Left ventricle myocardium inferior (tissue), 1 donor: ENCODE measurements around the gene MTTP. TPM values are rescaled to one million over a fixed set of nuclear protein-coding genes. Genes with fewer than 3 reads are reported as not detected.
A peak's percentile ranks its signal among the peaks of the same experiment; 100 is the strongest.

ENCODE experiments used
- DNase-seq: peaks from one replicate; pipeline ENCODE4 v3.0.0-alpha.2; 2020
- H3K27ac ChIP-seq: fragments of 200-600 bp; replicated peaks from 2 replicates; pipeline ENCODE4 v1.8.0; 2021
- H3K27me3 ChIP-seq: fragments of 200-600 bp; 2 replicates; pipeline ENCODE4 v1.8.0; 2021; ENCODE audit warnings: low read depth
- H3K36me3 ChIP-seq: fragments of 200-600 bp; 2 replicates; pipeline ENCODE4 v1.8.0; 2021
- H3K4me1 ChIP-seq: fragments of 200-600 bp; 2 replicates; pipeline ENCODE4 v1.8.0; 2021
- H3K4me3 ChIP-seq: fragments of 200-600 bp; 2 replicates; pipeline ENCODE4 v1.8.0; 2021; ENCODE audit warnings: mild to moderate bottlenecking, moderate library complexity
- H3K9me3 ChIP-seq: fragments of 200-600 bp; replicated peaks from 2 replicates; pipeline ENCODE4 v1.8.0; 2021
- intact Hi-C: fragments of 100-400 bp; cut with micrococcal nuclease; formaldehyde crosslinking; loops from one replicate; pipeline ENCODE4 v1.11.0; 2022
- total RNA-seq: library from RNA; stranded (reverse); fragmentation: NEBNext Ultra II Directional; extraction: Animal tissue kit (Norgen Biotek cat#: 25700); gene quantifications from one replicate; pipeline ENCODE4 v1.2.1, GENCODE V29; 2021
- TF ChIP-seq, protein P1 (sequence below): fragments of 200-600 bp; IDR thresholded peaks from 2 replicates; pipeline ENCODE4 v1.8.0; 2021; ENCODE audit warnings: antibody characterized with exemption, mild to moderate bottlenecking, borderline replicate concordance
- donor health status: DM: no; HTN: yes; CAD: no; lungs with severe emphysema.

Gene MTTP
- total RNA-seq, 1 donor from 2014 or later = 3.7 TPM

- peak overlapping the region; percentile 75 for H3K27ac ChIP-seq
- peak overlapping the region; percentile 6 for H3K4me3 ChIP-seq
- TF ChIP-seq, protein P1, sequence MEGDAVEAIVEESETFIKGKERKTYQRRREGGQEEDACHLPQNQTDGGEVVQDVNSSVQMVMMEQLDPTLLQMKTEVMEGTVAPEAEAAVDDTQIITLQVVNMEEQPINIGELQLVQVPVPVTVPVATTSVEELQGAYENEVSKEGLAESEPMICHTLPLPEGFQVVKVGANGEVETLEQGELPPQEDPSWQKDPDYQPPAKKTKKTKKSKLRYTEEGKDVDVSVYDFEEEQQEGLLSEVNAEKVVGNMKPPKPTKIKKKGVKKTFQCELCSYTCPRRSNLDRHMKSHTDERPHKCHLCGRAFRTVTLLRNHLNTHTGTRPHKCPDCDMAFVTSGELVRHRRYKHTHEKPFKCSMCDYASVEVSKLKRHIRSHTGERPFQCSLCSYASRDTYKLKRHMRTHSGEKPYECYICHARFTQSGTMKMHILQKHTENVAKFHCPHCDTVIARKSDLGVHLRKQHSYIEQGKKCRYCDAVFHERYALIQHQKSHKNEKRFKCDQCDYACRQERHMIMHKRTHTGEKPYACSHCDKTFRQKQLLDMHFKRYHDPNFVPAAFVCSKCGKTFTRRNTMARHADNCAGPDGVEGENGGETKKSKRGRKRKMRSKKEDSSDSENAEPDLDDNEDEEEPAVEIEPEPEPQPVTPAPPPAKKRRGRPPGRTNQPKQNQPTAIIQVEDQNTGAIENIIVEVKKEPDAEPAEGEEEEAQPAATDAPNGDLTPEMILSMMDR = no peak
- H3K36me3 ChIP-seq = no peaks in the 10 kb centered on the region
- H3K9me3 ChIP-seq = no peaks in the 10 kb centered on the region
- DNase-seq = peak; percentile 57
- H3K27me3 ChIP-seq = no peaks in the 10 kb centered on the region
- intact Hi-C loops = no loop called here
- H3K4me1 ChIP-seq = peaks cover 35% of the 10 kb centered on the region
Observed at GRCh38 chr4:99655308-99656081, 80.9 kb downstream of the MTTP start.

DNA sequence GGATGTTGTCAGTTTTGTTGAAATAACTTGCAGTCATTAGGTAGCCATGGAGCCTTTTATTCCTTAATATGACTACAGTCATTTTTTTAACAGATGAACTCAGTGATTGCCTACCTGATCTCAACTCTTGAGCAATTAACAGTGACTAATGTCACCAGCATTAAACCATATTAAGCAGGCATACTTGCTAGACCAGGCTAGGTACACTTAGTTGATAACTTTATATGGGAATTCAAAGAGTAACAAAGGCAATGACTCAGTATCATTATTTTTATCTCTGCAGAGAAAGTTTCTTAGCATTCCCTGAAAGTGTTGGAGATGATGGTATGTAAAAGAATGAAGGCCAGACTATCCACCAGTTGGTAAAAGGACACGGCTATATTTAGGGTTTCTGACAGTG is 83.2 kb downstream of the MTTP start, which contains the start of gene C4orf54:
C4orf54 (minus strand) TSS at position 31 of the 400 bp plus-strand sequence. CDS start 3,180 bp downstream, outside the sequence.
- no peak for DNase-seq
- Histone ChIP-seq H3K4me1 (peaks cover 35% of the 10 kb centered on the region), H3K27ac (peak within 1 kb of the TSS; percentile 68), H3K4me3 (no peak within 1 kb of the TSS), H3K27me3 (no peaks in the 10 kb centered on the region), H3K36me3 (no peaks in the 10 kb centered on the region), H3K9me3 (no peaks in the 10 kb centered on the region)
- TF ChIP-seq, protein P1 = no peak
- intact Hi-C loops = no loop called here

DNA sequence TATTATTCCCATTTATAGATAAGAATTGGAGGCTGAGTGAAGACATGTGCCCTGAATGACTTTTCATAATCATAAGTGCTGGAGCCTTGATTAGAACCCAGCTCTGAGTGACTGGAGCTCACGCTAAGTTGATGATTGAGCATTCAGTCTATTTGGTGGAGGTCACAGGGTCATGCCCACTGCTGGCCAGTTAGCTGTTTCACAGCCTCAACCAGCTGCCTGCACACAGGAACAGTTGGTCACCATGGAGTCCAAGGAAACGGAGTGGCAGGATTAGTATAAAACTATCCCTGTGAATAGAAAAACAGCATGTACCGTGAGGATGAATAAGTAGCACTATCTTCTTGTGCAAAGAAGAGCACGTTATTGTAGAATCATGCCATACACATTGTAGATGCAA is 84.0 kb downstream of the MTTP start:
- Histone ChIP-seq H3K4me1 (peaks cover 35% of the 10 kb centered on the region), H3K27me3 (no peaks in the 10 kb centered on the region), H3K27ac (peak overlapping the region; percentile 68), H3K9me3 (no peaks in the 10 kb centered on the region), H3K4me3 (no peak overlapping the region), H3K36me3 (no peaks in the 10 kb centered on the region)
- TF ChIP-seq, protein P1 = no peak
- intact Hi-C loops = no loop called here
- DNase-seq = no peak

- TF ChIP-seq, protein P1 = peak; percentile 32
- peaks cover 31% of the 10 kb centered on the region for H3K4me1 ChIP-seq
- no peaks in the 10 kb centered on the region for H3K27me3 ChIP-seq
- no peak overlapping the region for H3K4me3 ChIP-seq
- peak overlapping the region; percentile 64 for H3K27ac ChIP-seq
- no peak for DNase-seq
- intact Hi-C loops = no loop called here
- no peaks in the 10 kb centered on the region for H3K36me3 ChIP-seq
- no peaks in the 10 kb centered on the region for H3K9me3 ChIP-seq
Observed at GRCh38 chr4:99661907-99662306, 87.3 kb downstream of the MTTP start.

GRCh38 chr4:99664716-99665115 is 90.1 kb downstream of the MTTP start:
- no peaks in the 10 kb centered on the region for H3K36me3 ChIP-seq
- intact Hi-C loops = no loop called here
- TF ChIP-seq, protein P1 = no peak
- DNase-seq = no peak
- H3K27ac ChIP-seq = peak overlapping the region; percentile 30
- H3K27me3 ChIP-seq = no peaks in the 10 kb centered on the region
- H3K4me1 ChIP-seq = peaks cover 24% of the 10 kb centered on the region
- no peaks in the 10 kb centered on the region for H3K9me3 ChIP-seq
- H3K4me3 ChIP-seq = no peak overlapping the region
